HCT116 (cell line): ENCODE measurements around the gene ERGIC1. TPM values are rescaled to one million over a fixed set of nuclear protein-coding genes. Genes with fewer than 3 reads are reported as not detected.

ENCODE experiments used
- ATAC-seq: fragments of 200-7000 bp; cut with Tn5 transposase; 2 replicates; pipeline ENCODE4 v1.9.1; 2020; ENCODE audit warnings: mild to moderate bottlenecking, moderate library complexity
- BruUV-seq: library from RNA; stranded (reverse); fragments of 400-500 nt; replicated peaks from 2 replicates; lab custom pipeline; 2021; lab: Mats Ljungman, UMichigan
- CTCF ChIA-PET: fragments of 300-600 bp; sonication (Branson Sonifier 250); formaldehyde crosslinking; loops from one replicate; lab custom pipeline; 2021; ENCODE audit warnings: antibody characterized with exemption; lab: Charles Lee
- POLR2A ChIA-PET: fragments of 300-600, 350-600 bp; sonication (Branson Sonifier 250); formaldehyde crosslinking; loops from one replicate; lab custom pipeline; 2021; ENCODE audit warnings: antibody characterized with exemption; lab: Charles Lee
- RAD21 ChIA-PET, 2 experiments: fragments of 300-600 bp; sonication (Branson Sonifier 250); formaldehyde crosslinking; loops; one replicate each; lab custom pipeline; 2023; ENCODE audit warnings: low total read pairs in 2 of 2; ENCODE audit not compliant: uncharacterized antibody in 2 of 2, unreplicated experiment in 2 of 2, low non-redundant PET in 1 of 2; lab: Charles Lee
- DNase-seq: peaks from one replicate; pipeline ENCODE4 v3.0.0-alpha.2; 2010; ENCODE audit warnings: low read depth, low spot score
- H2AFZ ChIP-seq: fragments of 200-600 bp; shearing (Covaris generic), sonication (generic); 2 replicates; pipeline ENCODE4 v1.6.1; 2017; ENCODE audit warnings: low read depth, mixed run types, mixed read lengths, antibody characterized with exemption, low read length; ENCODE audit not compliant: poor library complexity, severe bottlenecking
- H3K27ac ChIP-seq: 2 replicates; pipeline ENCODE4 v1.5.1; 2012; ENCODE audit warnings: low read depth, low read length
- H3K27me3 ChIP-seq: fragments of 200-600 bp; sonication (generic); 2 replicates; pipeline ENCODE4 v1.6.1; 2016; ENCODE audit warnings: mixed run types, low read length, mixed read lengths; ENCODE audit not compliant: insufficient read depth
- H3K36me3 ChIP-seq, 2 experiments: fragments of 200-500 bp in 1 of 2; fragments of 200-600 bp in 1 of 2; sonication (Bioruptor generic) in 1 of 2; sonication (generic) in 1 of 2; 2 replicates each; pipeline versions ENCODE4 v1.5.1 to v1.6.1; 2014 to 2016; ENCODE audit warnings: low read length in 2 of 2, inconsistent platforms in 1 of 2, mixed read lengths in 1 of 2, mixed run types in 1 of 2; ENCODE audit not compliant: insufficient read depth in 2 of 2, control insufficient read depth in 1 of 2
- H3K4me1 ChIP-seq, 2 experiments: fragments of 200-600 bp in 1 of 2; sonication (generic) in 1 of 2; 2 replicates each; pipeline versions ENCODE4 v1.5.1 to v1.6.1; 2012 to 2017; ENCODE audit warnings: low read length in 2 of 2, inconsistent platforms in 1 of 2, mild to moderate bottlenecking in 1 of 2, mixed read lengths in 1 of 2, mixed run types in 1 of 2, moderate library complexity in 1 of 2; ENCODE audit not compliant: insufficient read depth in 2 of 2, control insufficient read depth in 1 of 2
- H3K4me2 ChIP-seq: fragments of 200-600 bp; sonication (generic); 2 replicates; pipeline ENCODE4 v1.6.1; 2017; ENCODE audit warnings: mixed run types, low read length, mixed read lengths
- H3K4me3 ChIP-seq, 2 experiments: fragments of 200-600 bp in 1 of 2; sonication (generic) in 1 of 2; replicated peaks in 1 of 2; 2 replicates each; pipeline ENCODE4 v1.5.1; 2011 to 2016; ENCODE audit warnings: low read length in 2 of 2, control low read depth in 1 of 2, low read depth in 1 of 2, mild to moderate bottlenecking in 1 of 2, mixed read lengths in 1 of 2, mixed run types in 1 of 2
- H3K79me2 ChIP-seq: fragments of 200-600 bp; sonication (generic); 2 replicates; pipeline ENCODE4 v1.6.1; 2017; ENCODE audit warnings: mild to moderate bottlenecking, mixed run types, low read length, moderate library complexity, mixed read lengths; ENCODE audit not compliant: insufficient read depth
- H3K9ac ChIP-seq: fragments of 200-600 bp; sonication (generic); 2 replicates; pipeline ENCODE4 v1.6.1; 2016; ENCODE audit warnings: low read length, mixed read lengths
- H3K9me2 ChIP-seq: fragments of 200-600 bp; sonication (generic), shearing (Covaris generic); 2 replicates; pipeline ENCODE4 v1.6.1; 2017; ENCODE audit warnings: mixed run types, mild to moderate bottlenecking, moderate library complexity; ENCODE audit not compliant: insufficient read depth
- H3K9me3 ChIP-seq, 2 experiments: fragments of 200-500 bp in 1 of 2; fragments of 200-600 bp in 1 of 2; sonication (Bioruptor generic) in 1 of 2; sonication (generic) in 1 of 2; 2 replicates each; pipeline ENCODE4 v1.6.1; 2014 to 2017; ENCODE audit warnings: low read length in 2 of 2, mixed read lengths in 2 of 2, inconsistent platforms in 1 of 2, low read depth in 1 of 2, mild to moderate bottlenecking in 1 of 2, mixed run types in 1 of 2, moderate library complexity in 1 of 2; ENCODE audit not compliant: control insufficient read depth in 1 of 2, insufficient read depth in 1 of 2
- H4K20me1 ChIP-seq: fragments of 200-600 bp; sonication (generic), shearing (Covaris generic); 2 replicates; pipeline ENCODE4 v1.6.1; 2017; ENCODE audit warnings: mixed run types, mild to moderate bottlenecking, moderate library complexity; ENCODE audit not compliant: insufficient read depth
- CBX3 ChIP-seq: IDR thresholded peaks from 2 replicates; pipeline ENCODE4 v1.6.1; 2012; ENCODE audit warnings: low read depth
- CEBPB ChIP-seq: IDR thresholded peaks from 2 replicates; pipeline ENCODE4 v1.6.1; 2012; ENCODE audit warnings: low read depth
- EGR1 ChIP-seq: IDR thresholded peaks from 2 replicates; pipeline ENCODE4 v1.6.1; 2012; ENCODE audit warnings: low read depth
- EZH2 ChIP-seq: fragments of 200-600 bp; sonication (generic); IDR thresholded peaks from 2 replicates; pipeline ENCODE4 v1.6.1; 2017; ENCODE audit warnings: antibody characterized with exemption, mixed run types
- EZH2phosphoT487 ChIP-seq: fragments of 200-600 bp; IDR thresholded peaks from 2 replicates; pipeline ENCODE4 v1.6.1; 2018; ENCODE audit warnings: antibody characterized with exemption, borderline replicate concordance
- FOSL1 ChIP-seq: IDR thresholded peaks from 2 replicates; pipeline ENCODE4 v1.6.1; 2012; ENCODE audit warnings: low read depth
- POLR2A ChIP-seq: IDR thresholded peaks from 2 replicates; pipeline ENCODE4 v1.7.0; 2011; ENCODE audit warnings: borderline replicate concordance; ENCODE audit not compliant: insufficient read depth, insufficient read length; ENCODE audit errors: extremely low read depth
- RAD21 ChIP-seq: IDR thresholded peaks from 2 replicates; pipeline ENCODE4 v1.6.1; 2012; ENCODE audit warnings: low read depth, mild to moderate bottlenecking
- REST ChIP-seq: IDR thresholded peaks from 2 replicates; pipeline ENCODE4 v1.6.1; 2012; ENCODE audit warnings: low read depth
- SRF ChIP-seq: IDR thresholded peaks from 2 replicates; pipeline ENCODE4 v1.6.1; 2012; ENCODE audit warnings: low read depth
- TCF7L2 ChIP-seq: IDR thresholded peaks from 2 replicates; pipeline ENCODE4 v1.7.0; 2011; ENCODE audit warnings: borderline replicate concordance, inconsistent platforms; ENCODE audit not compliant: insufficient read depth, insufficient read length; ENCODE audit errors: extremely low read depth
- ZFX ChIP-seq: fragments of 450-650 bp; IDR thresholded peaks from 2 replicates; pipeline ENCODE4 v1.6.1; 2017
- intact Hi-C: fragments of 100-400 bp; cut with micrococcal nuclease; formaldehyde crosslinking; loops from 2 replicates; pipeline ENCODE4 v1.10.0; 2022
- total RNA-seq: library from RNA; stranded (reverse); gene quantifications from one replicate; pipeline ENCODE4 v1.2.1, GENCODE V29; 2021; ENCODE audit not compliant: unreplicated experiment
- TF ChIP-seq, protein P1 (sequence below): IDR thresholded peaks from 2 replicates; pipeline ENCODE4 v1.6.1; 2011; ENCODE audit warnings: mild to moderate bottlenecking, low read length, moderate library complexity; ENCODE audit not compliant: insufficient replicate concordance; ENCODE audit errors: extremely low read depth

The ERGIC1 gene
- total RNA-seq, 1 experiment from 2014 or later = 73.3 TPM

- no peak for ATAC-seq
- no peaks in the 10 kb centered on the region for H3K9me3 ChIP-seq
- BruUV-seq = no TSS peak
- intact Hi-C loops = no loop called here
- ChIA-PET POLR2A (interaction anchor here (0.5 kb wide), 1 partner anchor 11 kb away, joined by 3 read pairs; no protein-coding TSS in a partner anchor), CTCF (no interaction called here), RAD21 (no interaction called here)
- no peak overlapping the region for H3K27ac ChIP-seq
- peaks cover 39 to 42% of the 10 kb centered on the region in 2 experiments for H3K4me1 ChIP-seq
- no peaks in the 10 kb centered on the region for H4K20me1 ChIP-seq
- H3K9me2 ChIP-seq = no peaks in the 10 kb centered on the region
- H3K4me3 ChIP-seq = no peak overlapping the region
- peaks cover 3% of the 10 kb centered on the region; the same call in 1 of the 2 replicates for H3K79me2 ChIP-seq
- peak overlapping the region; percentile 71; the same call in 1 of the 2 replicates for H3K4me2 ChIP-seq
- TF ChIP-seq TCF7L2 = no peak
- no peaks in the 10 kb centered on the region for H3K36me3 ChIP-seq
- no peaks in the 10 kb centered on the region for H3K27me3 ChIP-seq
- no peak overlapping the region for H2AFZ ChIP-seq
- no peak for DNase-seq
- 0 out of 2 replicates have a peak overlapping the region, but pooled peaks have one; percentile 4 for H3K9ac ChIP-seq
Observed at GRCh38 chr5:172870291-172870714, 36.3 kb downstream of the ERGIC1 start.

- no peak for ATAC-seq
- RAD21 ChIA-PET = no interaction called here
- H3K27ac ChIP-seq = no peak overlapping the region
- H3K27me3 ChIP-seq = no peaks in the 10 kb centered on the region
- BruUV-seq = no TSS peak
- intact Hi-C loops = no loop called here
- POLR2A ChIA-PET = interaction anchor here (0.5 kb wide), 1 partner anchor 10 kb away, joined by 3 read pairs; no protein-coding TSS in a partner anchor
- no peaks in the 10 kb centered on the region for H4K20me1 ChIP-seq
- TF ChIP-seq, protein P1, sequence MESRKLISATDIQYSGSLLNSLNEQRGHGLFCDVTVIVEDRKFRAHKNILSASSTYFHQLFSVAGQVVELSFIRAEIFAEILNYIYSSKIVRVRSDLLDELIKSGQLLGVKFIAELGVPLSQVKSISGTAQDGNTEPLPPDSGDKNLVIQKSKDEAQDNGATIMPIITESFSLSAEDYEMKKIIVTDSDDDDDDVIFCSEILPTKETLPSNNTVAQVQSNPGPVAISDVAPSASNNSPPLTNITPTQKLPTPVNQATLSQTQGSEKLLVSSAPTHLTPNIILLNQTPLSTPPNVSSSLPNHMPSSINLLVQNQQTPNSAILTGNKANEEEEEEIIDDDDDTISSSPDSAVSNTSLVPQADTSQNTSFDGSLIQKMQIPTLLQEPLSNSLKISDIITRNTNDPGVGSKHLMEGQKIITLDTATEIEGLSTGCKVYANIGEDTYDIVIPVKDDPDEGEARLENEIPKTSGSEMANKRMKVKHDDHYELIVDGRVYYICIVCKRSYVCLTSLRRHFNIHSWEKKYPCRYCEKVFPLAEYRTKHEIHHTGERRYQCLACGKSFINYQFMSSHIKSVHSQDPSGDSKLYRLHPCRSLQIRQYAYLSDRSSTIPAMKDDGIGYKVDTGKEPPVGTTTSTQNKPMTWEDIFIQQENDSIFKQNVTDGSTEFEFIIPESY = no peak
- TF ChIP-seq RAD21 = no peak
- TF ChIP-seq CEBPB = no peak
- TF ChIP-seq EZH2phosphoT487 = no peak
- no peak for TF ChIP-seq ZFX
- no peak for TF ChIP-seq REST
- no peak for TF ChIP-seq CBX3
- TF ChIP-seq POLR2A = no peak
- no peak for TF ChIP-seq FOSL1
- TF ChIP-seq SRF = no peak
- no peak for TF ChIP-seq EGR1
- TF ChIP-seq EZH2 = no peak
- no peak overlapping the region for H3K9ac ChIP-seq
- no peaks in the 10 kb centered on the region for H3K36me3 ChIP-seq
- H3K4me2 ChIP-seq = peak overlapping the region; percentile 71; the same call in 1 of the 2 replicates
- H2AFZ ChIP-seq = no peak overlapping the region
- H3K4me3 ChIP-seq = no peak overlapping the region
- CTCF ChIA-PET = no interaction called here
- H3K9me3 ChIP-seq = no peaks in the 10 kb centered on the region
- DNase-seq = no peak
- peaks cover 39 to 42% of the 10 kb centered on the region in 2 experiments for H3K4me1 ChIP-seq
- H3K79me2 ChIP-seq = peaks cover 3% of the 10 kb centered on the region; the same call in 1 of the 2 replicates
- no peaks in the 10 kb centered on the region for H3K9me2 ChIP-seq
Observed at GRCh38 chr5:172870715-172871461, 36.8 kb downstream of the ERGIC1 start.
